IPS-18a (cell line): ENCODE data around the gene CASP8.

Source experiments
- H3K27ac ChIP-seq: one replicate; pipeline ENCODE4 v1.5.1; 2013; ENCODE audit warnings: low read length
- H3K27me3 ChIP-seq: one replicate; pipeline ENCODE4 v1.6.1; 2013; ENCODE audit warnings: mild to moderate bottlenecking, low read length; ENCODE audit not compliant: control insufficient read depth, insufficient read depth
- H3K36me3 ChIP-seq: one replicate; pipeline ENCODE4 v1.6.1; 2013; ENCODE audit warnings: low read depth, low read length; ENCODE audit not compliant: control insufficient read depth
- H3K4me1 ChIP-seq: one replicate; pipeline ENCODE4 v1.6.1; 2013; ENCODE audit warnings: low read depth, low read length; ENCODE audit not compliant: control insufficient read depth
- H3K4me3 ChIP-seq: one replicate; pipeline ENCODE4 v1.5.1; 2013; ENCODE audit warnings: low read length
- H3K9ac ChIP-seq: one replicate; pipeline ENCODE4 v1.6.1; 2013; ENCODE audit warnings: mild to moderate bottlenecking, low read length, moderate library complexity
- H3K9me3 ChIP-seq: one replicate; pipeline ENCODE4 v1.6.1; 2013; ENCODE audit warnings: low read depth, low read length; ENCODE audit not compliant: control insufficient read depth

CASP8 gene

GRCh38 chr2:201263779-201264178, 3.4 kb downstream of the CASP8 start:
- peaks cover under 1% of the 10 kb centered on the region for H3K4me1 ChIP-seq
- no peak overlapping the region for H3K9ac ChIP-seq

GRCh38 chr2:201264472-201265173, 4.3 kb downstream of the CASP8 start:
- no peaks in the 10 kb centered on the region for H3K27me3 ChIP-seq
- H3K9ac ChIP-seq: no peak overlapping the region
- H3K4me1 ChIP-seq: no peaks in the 10 kb centered on the region
- H3K36me3 ChIP-seq: no peaks in the 10 kb centered on the region
- no peak overlapping the region for H3K27ac ChIP-seq
- no peaks in the 10 kb centered on the region for H3K9me3 ChIP-seq
- no peak overlapping the region for H3K4me3 ChIP-seq

More at GRCh38 chr2:201263779-201264178, 3.4 kb downstream of the CASP8 start:
- Histone ChIP-seq H3K9me3 (no peaks in the 10 kb centered on the region), H3K4me3 (no peak overlapping the region), H3K36me3 (no peaks in the 10 kb centered on the region), H3K27me3 (no peaks in the 10 kb centered on the region), H3K27ac (no peak overlapping the region)

DNA sequence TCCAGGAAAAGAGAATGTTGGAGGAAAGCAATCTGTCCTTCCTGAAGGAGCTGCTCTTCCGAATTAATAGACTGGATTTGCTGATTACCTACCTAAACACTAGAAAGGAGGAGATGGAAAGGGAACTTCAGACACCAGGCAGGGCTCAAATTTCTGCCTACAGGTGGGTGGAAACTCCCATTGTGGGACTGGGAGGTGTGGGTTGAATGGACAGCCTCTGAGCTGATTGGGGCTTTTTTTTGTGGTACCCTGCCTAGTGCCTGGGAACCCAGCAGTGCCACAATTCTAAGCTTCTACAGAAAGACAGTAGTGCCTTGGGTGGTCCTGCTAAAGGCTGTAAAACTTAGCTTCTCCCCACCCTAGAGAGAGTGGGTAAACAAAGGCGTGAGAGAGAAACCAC, 6.3 kb downstream of the CASP8 start:
- Histone ChIP-seq H3K27me3 (no peaks in the 10 kb centered on the region), H3K9me3 (no peaks in the 10 kb centered on the region), H3K4me3 (no peak overlapping the region), H3K4me1 (no peaks in the 10 kb centered on the region), H3K9ac (no peak overlapping the region), H3K27ac (no peak overlapping the region), H3K36me3 (no peaks in the 10 kb centered on the region)

- no peak overlapping the region for H3K4me3 ChIP-seq
- no peaks in the 10 kb centered on the region for H3K27me3 ChIP-seq
- no peaks in the 10 kb centered on the region for H3K36me3 ChIP-seq
- H3K9ac ChIP-seq: no peak overlapping the region
- H3K9me3 ChIP-seq: no peaks in the 10 kb centered on the region
- H3K4me1 ChIP-seq: no peaks in the 10 kb centered on the region
- H3K27ac ChIP-seq: no peak overlapping the region
Observed at GRCh38 chr2:201267278-201268030, 7.1 kb downstream of the CASP8 start.

GRCh38 chr2:201269764-201270163, 9.4 kb downstream of the CASP8 start:
- H3K9me3 ChIP-seq: no peaks in the 10 kb centered on the region
- no peaks in the 10 kb centered on the region for H3K36me3 ChIP-seq
- H3K27ac ChIP-seq: no peak overlapping the region

DNA sequence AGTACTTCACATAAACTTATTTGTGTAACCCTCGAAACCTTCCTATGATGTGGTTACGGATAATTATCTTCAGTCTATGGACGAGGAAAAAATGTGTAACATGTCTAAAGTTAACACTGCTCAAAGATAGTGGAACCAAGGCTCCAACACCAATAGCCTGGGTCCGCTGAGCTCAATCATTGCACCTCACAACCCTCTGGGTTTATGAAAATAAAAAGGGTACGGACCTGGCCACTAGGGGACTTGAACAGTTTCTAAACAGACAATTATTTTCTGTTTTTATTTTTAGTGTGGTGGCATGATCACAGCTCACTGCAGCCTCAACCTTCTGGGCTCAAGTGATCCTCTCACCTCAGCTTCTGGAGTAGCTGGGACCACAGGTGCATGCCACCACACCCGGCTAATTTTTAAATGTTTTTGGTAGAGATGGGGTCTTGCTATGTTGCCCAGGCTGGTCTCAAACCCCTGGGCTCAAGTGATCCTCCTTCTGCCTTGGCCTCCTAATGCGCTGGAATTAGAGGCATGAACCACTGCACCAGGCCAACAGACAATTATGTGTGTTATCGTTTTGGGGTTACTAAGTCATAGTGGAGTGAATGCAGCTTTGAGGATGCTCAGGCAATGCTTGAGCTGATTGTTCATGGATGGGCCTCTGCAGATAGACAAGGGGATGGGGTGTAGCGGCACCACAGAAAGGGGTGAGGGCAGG, 10.1 kb downstream of the CASP8 start:
- Histone ChIP-seq H3K27ac (no peak overlapping the region), H3K9ac (no peak overlapping the region), H3K4me1 (no peaks in the 10 kb centered on the region), H3K36me3 (no peaks in the 10 kb centered on the region), H3K9me3 (no peaks in the 10 kb centered on the region), H3K4me3 (no peak overlapping the region), H3K27me3 (no peaks in the 10 kb centered on the region)

More at GRCh38 chr2:201269764-201270163, 9.4 kb downstream of the CASP8 start:
- Histone ChIP-seq H3K9ac (no peak overlapping the region), H3K4me3 (no peak overlapping the region), H3K4me1 (no peaks in the 10 kb centered on the region), H3K27me3 (no peaks in the 10 kb centered on the region)

- Histone ChIP-seq H3K4me3 (no peak overlapping the region), H3K27ac (no peak overlapping the region), H3K9ac (no peak overlapping the region), H3K9me3 (no peaks in the 10 kb centered on the region), H3K4me1 (no peaks in the 10 kb centered on the region), H3K27me3 (no peaks in the 10 kb centered on the region), H3K36me3 (no peaks in the 10 kb centered on the region)
Observed at GRCh38 chr2:201271917-201272316, 11.6 kb downstream of the CASP8 start.

DNA sequence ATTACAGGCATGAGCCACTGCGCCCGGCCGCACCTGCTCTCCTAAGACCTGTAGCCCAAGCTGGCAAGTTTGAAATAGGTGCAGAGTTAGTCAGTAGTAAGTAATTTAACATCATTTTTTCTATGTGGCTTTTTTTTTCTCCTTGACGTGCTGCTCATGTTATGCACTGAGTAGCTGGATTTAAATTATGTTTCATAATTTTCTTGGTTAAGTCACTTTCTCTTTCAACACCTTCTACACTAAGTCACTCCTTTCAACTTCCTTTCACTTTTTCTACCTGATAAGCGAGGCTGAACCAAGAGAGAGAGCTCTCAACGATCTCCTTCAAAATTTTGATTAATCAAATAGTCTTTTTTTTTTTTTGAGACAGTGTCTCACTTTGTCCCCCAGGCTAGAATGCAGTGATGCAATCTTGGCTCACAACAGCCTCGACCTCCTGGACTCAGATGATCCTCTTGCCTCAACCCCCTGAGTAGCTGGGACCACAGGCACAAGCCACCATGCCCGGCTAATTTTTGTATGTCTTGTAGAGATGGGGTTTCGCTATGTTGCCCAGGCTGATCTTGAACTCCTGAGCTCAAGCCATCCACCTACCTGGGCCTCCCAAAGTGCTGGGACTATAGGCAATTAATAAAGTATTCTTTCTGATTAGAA, 13.1 kb downstream of the CASP8 start:
- no peak overlapping the region for H3K9ac ChIP-seq
- no peaks in the 10 kb centered on the region for H3K27me3 ChIP-seq
- no peaks in the 10 kb centered on the region for H3K4me1 ChIP-seq
- no peak overlapping the region for H3K27ac ChIP-seq
- no peak overlapping the region for H3K4me3 ChIP-seq
- no peaks in the 10 kb centered on the region for H3K9me3 ChIP-seq
- H3K36me3 ChIP-seq: no peaks in the 10 kb centered on the region

DNA sequence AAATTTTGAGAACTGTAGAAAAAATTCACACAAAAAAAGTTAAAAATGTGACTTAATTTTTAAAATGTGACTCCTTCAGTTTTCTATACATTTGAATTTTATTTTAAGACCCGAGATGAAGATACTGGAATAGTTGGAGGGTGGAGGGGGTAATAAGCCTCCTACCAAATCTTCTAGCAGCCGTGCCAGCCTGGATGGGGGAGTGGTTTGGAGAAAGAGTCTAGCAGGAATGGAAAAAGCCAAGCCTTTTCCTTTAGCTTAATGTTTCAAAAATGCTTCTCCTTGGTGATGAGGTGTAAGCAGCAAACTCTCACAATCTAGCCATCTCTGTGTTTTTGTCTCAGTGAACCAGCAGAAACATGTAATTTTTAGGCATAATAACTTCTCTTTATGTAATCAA, 14.7 kb downstream of the CASP8 start:
- no peaks in the 10 kb centered on the region for H3K9me3 ChIP-seq
- no peak overlapping the region for H3K4me3 ChIP-seq
- no peak overlapping the region for H3K27ac ChIP-seq
- no peaks in the 10 kb centered on the region for H3K4me1 ChIP-seq
- H3K36me3 ChIP-seq: no peaks in the 10 kb centered on the region
- H3K27me3 ChIP-seq: no peaks in the 10 kb centered on the region
- no peak overlapping the region for H3K9ac ChIP-seq

DNA sequence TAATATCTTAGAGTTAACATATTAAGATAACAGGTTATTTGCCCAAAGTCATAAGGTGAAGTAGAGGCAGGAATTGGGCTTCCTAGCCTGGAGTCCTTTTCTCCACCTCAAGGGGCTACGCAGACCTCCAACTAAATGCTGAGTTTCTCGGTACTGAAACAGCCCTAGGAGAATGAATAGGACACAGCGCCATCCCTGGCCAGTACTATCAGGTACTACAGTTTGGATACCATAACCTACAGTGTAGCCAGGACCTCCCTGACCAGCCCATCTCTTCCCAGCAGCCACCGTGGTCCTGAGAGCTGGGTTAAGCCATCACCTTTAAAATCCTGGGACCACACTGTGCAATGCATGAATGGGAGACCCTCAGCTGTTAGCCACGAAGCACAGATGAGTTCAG, 15.7 kb downstream of the CASP8 start:
- Histone ChIP-seq H3K4me3 (no peak overlapping the region), H3K27me3 (no peaks in the 10 kb centered on the region), H3K4me1 (no peaks in the 10 kb centered on the region), H3K36me3 (no peaks in the 10 kb centered on the region), H3K9ac (no peak overlapping the region), H3K27ac (no peak overlapping the region), H3K9me3 (no peaks in the 10 kb centered on the region)

DNA sequence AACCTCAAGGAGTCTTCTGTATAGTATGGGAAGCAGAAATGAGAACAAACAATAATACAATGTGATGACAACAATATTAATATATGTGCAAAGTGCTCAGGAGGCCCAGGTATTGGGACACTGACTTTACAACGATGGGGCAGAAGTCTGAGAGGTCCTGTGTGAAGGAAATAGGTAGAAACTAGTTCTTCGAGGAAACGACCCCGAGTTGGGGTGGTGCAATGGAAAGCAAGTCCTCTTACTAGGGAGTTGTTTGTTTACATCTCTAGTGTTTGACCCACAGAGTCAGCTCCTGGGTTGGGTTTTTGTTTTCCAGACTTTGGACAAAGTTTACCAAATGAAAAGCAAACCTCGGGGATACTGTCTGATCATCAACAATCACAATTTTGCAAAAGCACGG, 16.2 kb downstream of the CASP8 start:
- H3K27me3 ChIP-seq: no peaks in the 10 kb centered on the region
- no peak overlapping the region for H3K9ac ChIP-seq
- H3K27ac ChIP-seq: no peak overlapping the region
- no peaks in the 10 kb centered on the region for H3K4me1 ChIP-seq
- no peaks in the 10 kb centered on the region for H3K36me3 ChIP-seq
- H3K9me3 ChIP-seq: no peaks in the 10 kb centered on the region
- H3K4me3 ChIP-seq: no peak overlapping the region
